Endothelial cell of umbilical vein (primary cell): Measurements from ENCODE around the gene MED27. TPM values are rescaled to one million over a fixed set of nuclear protein-coding genes. Genes with fewer than 3 reads are reported as not detected.

Experiments used
- BruUV-seq: library from RNA; stranded (reverse); fragments of 400-500 nt; replicated peaks from 2 replicates; lab custom pipeline; 2021; lab: Mats Ljungman, UMichigan
- CTCF ChIA-PET: fragments of 300-600, 350-600 bp; sonication (Branson Sonifier 250); formaldehyde crosslinking; loops from one replicate; lab custom pipeline; 2021; ENCODE audit warnings: antibody characterized with exemption, inconsistent platforms; lab: Charles Lee
- POLR2A ChIA-PET: fragments of 300-600, 350-600 bp; sonication (Branson Sonifier 250); formaldehyde crosslinking; loops from one replicate; lab custom pipeline; 2021; ENCODE audit warnings: antibody characterized with exemption, inconsistent platforms; lab: Charles Lee
- DNase-seq: peaks from one replicate; pipeline ENCODE4 v3.0.0-alpha.2; 2011; ENCODE audit warnings: low read depth, low spot score
- FAIRE-seq: peaks from 2 replicates; lab custom pipeline; 2011; peaks lifted over from hg19 to GRCh38; lab: Jason Lieb, UNC
- H2AFZ ChIP-seq: 2 replicates; pipeline ENCODE4 v1.6.0; 2012; ENCODE audit warnings: low read depth, low read length, control low read depth, inconsistent platforms
- H3K27ac ChIP-seq: 2 replicates; pipeline ENCODE4 v1.5.1; 2011; ENCODE audit warnings: low read depth, mild to moderate bottlenecking, control low read depth, low read length, moderate library complexity; ENCODE audit not compliant: insufficient read depth
- H3K27me3 ChIP-seq, 2 experiments: 2 replicates each; pipeline versions ENCODE4 v1.6.0 to v1.6.1; 2011; ENCODE audit warnings: low read length in 2 of 2, mixed read lengths in 1 of 2; ENCODE audit not compliant: control insufficient read depth in 2 of 2, insufficient read depth in 2 of 2
- H3K36me3 ChIP-seq, 2 experiments: 2 replicates in 1 of 2; 3 replicates in 1 of 2; pipeline ENCODE4 v1.5.1; 2011; ENCODE audit warnings: low read length in 2 of 2, mild to moderate bottlenecking in 1 of 2, moderate library complexity in 1 of 2; ENCODE audit not compliant: control insufficient read depth in 2 of 2, insufficient read depth in 2 of 2; ENCODE audit errors: extremely low read depth in 1 of 2
- H3K4me1 ChIP-seq: 3 replicates; pipeline ENCODE4 v1.5.1; 2011; ENCODE audit warnings: mild to moderate bottlenecking, low read length; ENCODE audit not compliant: control insufficient read depth, insufficient read depth; ENCODE audit errors: extremely low read depth
- H3K4me2 ChIP-seq: 2 replicates; pipeline ENCODE4 v1.6.1; 2011; ENCODE audit warnings: low read length, control low read depth, mixed read lengths; ENCODE audit not compliant: insufficient read depth
- H3K4me3 ChIP-seq, 3 experiments: fragments of 200-600 bp in 1 of 3; sonication (generic), shearing (Covaris generic) in 1 of 3; replicated peaks in 1 of 3; 2 replicates each; pipeline ENCODE4 v1.5.1; 2011 to 2016; ENCODE audit warnings: control low read depth in 3 of 3, low read length in 3 of 3, mild to moderate bottlenecking in 2 of 3, inconsistent platforms in 1 of 3, low read depth in 1 of 3, moderate library complexity in 1 of 3; ENCODE audit not compliant: insufficient read depth in 1 of 3
- H3K79me2 ChIP-seq: 2 replicates; pipeline ENCODE4 v1.6.0; 2012; ENCODE audit warnings: low read length, inconsistent platforms; ENCODE audit not compliant: control insufficient read depth, insufficient read depth
- H3K9ac ChIP-seq: replicated peaks from 2 replicates; pipeline ENCODE3; 2011; ENCODE audit warnings: low read length, control low read depth; ENCODE audit not compliant: insufficient read depth; ENCODE audit errors: extremely low read depth
- H3K9me1 ChIP-seq: replicated peaks from 3 replicates; pipeline ENCODE4 v1.6.0; 2011; ENCODE audit warnings: mild to moderate bottlenecking, low read length; ENCODE audit not compliant: control insufficient read depth, insufficient read depth; ENCODE audit errors: extremely low read depth
- H3K9me3 ChIP-seq: replicated peaks from 2 replicates; pipeline ENCODE4 v1.5.1; 2012; ENCODE audit warnings: low read length, inconsistent platforms; ENCODE audit not compliant: control insufficient read depth, insufficient read depth
- H4K20me1 ChIP-seq: replicated peaks from 2 replicates; pipeline ENCODE3; 2011; ENCODE audit warnings: mild to moderate bottlenecking, low read length; ENCODE audit not compliant: control insufficient read depth, insufficient read depth; ENCODE audit errors: extremely low read depth
- CTCF ChIP-seq, 2 donors: IDR thresholded peaks; 1 replicate in 1 of 2; 2 replicates in 1 of 2; pipeline ENCODE4 v1.5.1; 2011; ENCODE audit warnings: low read length in 2 of 2, mild to moderate bottlenecking in 2 of 2, moderate library complexity in 2 of 2, control low read depth in 1 of 2, inconsistent platforms in 1 of 2, low read depth in 1 of 2; ENCODE audit not compliant: insufficient read depth in 1 of 2; ENCODE audit errors: extremely low read depth in 1 of 2
- EZH2 ChIP-seq: IDR thresholded peaks from 2 replicates; pipeline ENCODE4 v1.6.1; 2012; ENCODE audit warnings: borderline replicate concordance, low read depth, mild to moderate bottlenecking, moderate library complexity, low read length, inconsistent platforms; ENCODE audit not compliant: severe bottlenecking
- FOS ChIP-seq: IDR thresholded peaks from 2 replicates; pipeline ENCODE4 v1.6.1; 2011; ENCODE audit warnings: mild to moderate bottlenecking, low read length, moderate library complexity, borderline replicate concordance; ENCODE audit not compliant: insufficient read depth
- GATA2 ChIP-seq: IDR thresholded peaks from 2 replicates; pipeline ENCODE4 v1.7.0; 2011; ENCODE audit warnings: low read depth, mild to moderate bottlenecking, moderate library complexity, mixed read lengths, low read length; ENCODE audit not compliant: insufficient read length, insufficient read depth
- JUN ChIP-seq: IDR thresholded peaks from 2 replicates; pipeline ENCODE4 v1.6.1; 2011; ENCODE audit warnings: borderline replicate concordance, low read depth; ENCODE audit not compliant: insufficient read length, insufficient read depth
- MAX ChIP-seq: IDR thresholded peaks from 2 replicates; pipeline ENCODE4 v1.6.1; 2011; ENCODE audit not compliant: insufficient read depth, insufficient read length
- MYC ChIP-seq: IDR thresholded peaks from one replicate; pipeline ENCODE4 v1.6.1; 2011; ENCODE audit warnings: mild to moderate bottlenecking, low read depth, low read length
- POLR2A ChIP-seq: IDR thresholded peaks from 2 replicates; pipeline ENCODE4 v1.6.1; 2012; ENCODE audit warnings: low read depth, mild to moderate bottlenecking, control low read depth, low read length
- POLR2AphosphoS5 ChIP-seq: IDR thresholded peaks from 2 replicates; pipeline ENCODE4 v1.6.1; 2012; ENCODE audit warnings: low read depth, mild to moderate bottlenecking, control low read depth, low read length, moderate library complexity; ENCODE audit not compliant: insufficient read depth
- dilution Hi-C: fragments of 300-500 bp; cut with MboI; formaldehyde crosslinking; loops from one replicate; pipeline ENCODE4 v1.15.0; 2019; ENCODE audit warnings: low sequenced_read_pairs; ENCODE audit not compliant: extremely low pct_ligation_motif_present
- intact Hi-C: fragments of 100-400 bp; cut with micrococcal nuclease; formaldehyde crosslinking; loops from one replicate; pipeline ENCODE4 v1.10.0; 2022
- polyA plus RNA-seq, 4 experiments: library from polyadenylated mRNA; depleted of rRNA in 3 of 4; stranded (reverse) in 3 of 4; unstranded in 1 of 4; fragments of >200 nt; gene quantifications; 2 replicates each; pipeline versions ENCODE4 v1.2.1 to v1.2.3, GENCODE V29; 2011 to 2012; ENCODE audit warnings: missing spikeins in 1 of 4
- total RNA-seq: library from RNA; stranded (reverse); gene quantifications from 2 replicates; pipeline ENCODE4 v1.2.3, GENCODE V29; 2021

MED27 gene
- total and polyA plus RNA-seq, 2 donors (not counting 3 experiments of a cell fraction or from before 2014, with no cell fraction given) = 27.9 to 47.8 TPM

DNA sequence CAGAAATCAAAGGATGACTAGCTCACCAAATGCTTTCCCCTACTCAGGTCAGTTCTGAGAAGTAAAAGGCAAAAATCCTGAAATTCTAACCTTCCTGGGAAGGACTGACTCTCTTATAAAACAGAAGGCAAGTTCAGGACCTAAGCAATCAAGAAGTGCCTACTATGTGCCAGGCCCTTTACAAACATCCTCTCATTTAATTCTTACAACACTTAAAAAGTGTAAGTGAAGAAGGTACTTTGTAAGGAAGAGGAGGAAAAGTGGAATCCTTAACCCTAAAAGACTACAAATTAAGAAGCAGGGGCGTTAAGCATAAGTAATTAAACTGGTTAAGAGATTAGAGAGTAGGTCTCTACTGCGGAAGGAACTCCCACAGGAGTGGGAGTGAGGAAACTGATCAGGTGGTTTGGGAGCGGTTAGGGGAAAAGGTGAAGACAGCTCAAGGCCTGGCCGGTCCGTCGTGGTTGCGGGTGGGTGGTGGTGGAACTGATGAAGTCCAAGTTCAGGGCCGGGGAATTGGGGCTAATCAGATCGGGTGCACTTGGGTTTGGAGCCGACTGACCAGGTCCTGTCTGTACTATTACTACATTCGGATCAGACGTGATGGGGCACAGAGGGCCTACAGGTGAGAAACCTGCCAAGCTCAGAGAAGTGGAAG lies 839 bp downstream of the MED27 start:
- peak overlapping the region; percentile 47 to 91 (median 81) for H3K4me3 ChIP-seq
- dilution Hi-C loops (no loop called here), intact Hi-C loops (loop anchor here (1.0 kb wide), 1 partner anchor 15 kb away; no protein-coding TSS in a partner anchor)
- no peak for FAIRE-seq
- BruUV-seq = no TSS peak
- H3K27me3 ChIP-seq = no peaks in the 10 kb centered on the region
- no peaks in the 10 kb centered on the region for H3K36me3 ChIP-seq
- peak overlapping the region; percentile 63 for H2AFZ ChIP-seq
- no peaks in the 10 kb centered on the region for H3K9me1 ChIP-seq
- no peaks in the 10 kb centered on the region for H3K9me3 ChIP-seq
- H3K27ac ChIP-seq = peak overlapping the region; percentile 28
- peak overlapping the region; percentile 75 for H3K9ac ChIP-seq
- H4K20me1 ChIP-seq = no peaks in the 10 kb centered on the region
- POLR2A ChIA-PET = no interaction called here
- CTCF ChIA-PET = no interaction called here
- peak overlapping the region; percentile 76 for H3K4me2 ChIP-seq
- H3K79me2 ChIP-seq = peaks cover 32% of the 10 kb centered on the region
- peak; percentile 12 for DNase-seq
- no peak for TF ChIP-seq GATA2
- TF ChIP-seq POLR2A = no peak
- TF ChIP-seq EZH2 = no peak
- TF ChIP-seq JUN = no peak
- no peak for TF ChIP-seq MYC
- no peak for TF ChIP-seq POLR2AphosphoS5
- TF ChIP-seq CTCF (IDR thresholded peaks at IDR 0.05; ENCODE audit: extremely low read depth in 1 of 2, insufficient read depth in 1 of 2, low read depth in 1 of 2, low read length in 2 of 2) = no peak
- TF ChIP-seq FOS = no peak
- no peak for TF ChIP-seq MAX
- peaks cover 11% of the 10 kb centered on the region for H3K4me1 ChIP-seq
